Right atrium auricular region (tissue), 2 donors: ENCODE results near the gene DNAI2. TPM values are rescaled to one million over a fixed set of nuclear protein-coding genes. Genes with fewer than 3 reads are reported as not detected.

ENCODE experiments used
- DNase-seq: peaks from one replicate; pipeline ENCODE4 v3.0.0-alpha.2; 2019; ENCODE audit warnings: low spot score
- H3K27ac ChIP-seq, 2 donors: fragments of 200-600 bp; sonication (generic); 1 replicate in 1 of 2; 2 replicates in 1 of 2; pipeline ENCODE4 v1.5.1; 2016 to 2019
- H3K27me3 ChIP-seq, 2 donors: fragments of 200-600 bp; sonication (generic); one replicate each; pipeline versions ENCODE4 v1.5.1 to v1.6.0; 2017 to 2019
- H3K36me3 ChIP-seq: fragments of 200-600 bp; sonication (generic); one replicate; pipeline ENCODE4 v1.5.1; 2016
- H3K4me1 ChIP-seq, 2 donors: fragments of 200-600 bp; sonication (generic); one replicate each; pipeline versions ENCODE4 v1.5.1 to v1.6.0; 2017 to 2019
- H3K4me3 ChIP-seq, 2 donors: fragments of 200-600 bp; sonication (generic); 1 replicate in 1 of 2; 2 replicates in 1 of 2; pipeline ENCODE4 v1.5.1; 2017 to 2019; ENCODE audit warnings: mild to moderate bottlenecking in 1 of 2, moderate library complexity in 1 of 2
- H3K9me3 ChIP-seq, 2 donors: fragments of 200-600 bp; sonication (generic); one replicate each; pipeline ENCODE4 v1.5.1; 2019
- total RNA-seq, 2 donors: library from RNA; depleted of rRNA; stranded (reverse); fragments of >200 nt; gene quantifications; one replicate each; pipeline ENCODE4 v1.1.0, GENCODE V29; 2016
- TF ChIP-seq, protein P1 (sequence below), 2 donors: fragments of 200-600 bp; sonication (generic); IDR thresholded peaks; one replicate each; pipeline ENCODE4 v1.5.1; 2019; ENCODE audit warnings: antibody characterized with exemption in 2 of 2

The DNAI2 gene
- total RNA-seq, 2 donors from 2014 or later = not detected

DNA sequence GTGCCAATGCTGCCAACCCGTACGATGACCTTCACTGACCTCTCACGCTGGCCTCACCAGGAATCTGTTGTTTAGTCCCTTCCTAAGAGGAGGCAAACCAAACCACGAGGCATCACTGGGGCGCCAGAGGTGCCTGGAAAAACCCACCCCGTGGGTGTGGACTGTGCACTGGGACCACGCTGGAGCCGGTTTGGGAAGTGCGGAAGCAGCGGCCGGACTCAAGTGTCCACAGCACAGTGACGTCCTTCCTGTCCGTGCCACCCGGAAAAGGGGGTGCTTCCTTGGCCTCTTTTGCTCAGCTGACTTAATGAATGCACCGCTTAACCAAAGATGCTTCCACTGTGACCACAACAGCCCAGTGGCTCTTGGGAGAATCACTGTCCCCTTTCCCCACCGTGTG, 43.0 kb downstream of the DNAI2 start:
- Histone ChIP-seq H3K4me1 (no peaks in the 10 kb centered on the region), H3K27ac (no peak overlapping the region)

DNA sequence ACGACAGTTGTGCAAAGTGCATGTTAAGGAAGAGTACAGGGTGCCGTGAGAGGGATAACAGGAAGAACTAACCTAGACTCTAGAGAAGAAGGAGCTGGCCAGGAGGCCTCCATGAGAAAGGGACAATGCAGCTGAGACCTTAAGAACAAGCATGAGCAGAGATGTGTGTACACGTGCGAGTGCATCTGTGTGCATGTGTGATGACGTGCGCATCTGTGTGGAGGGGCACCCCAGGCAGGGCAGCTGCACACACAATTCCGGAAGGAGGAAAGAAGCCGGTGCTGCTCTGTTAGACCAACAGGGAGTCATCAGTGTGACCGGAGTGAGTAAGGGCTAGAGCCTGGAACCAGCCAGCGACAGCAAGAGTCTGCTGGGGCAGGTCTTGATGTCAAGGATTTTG, 44.4 kb downstream of the DNAI2 start:
- TF ChIP-seq, protein P1, sequence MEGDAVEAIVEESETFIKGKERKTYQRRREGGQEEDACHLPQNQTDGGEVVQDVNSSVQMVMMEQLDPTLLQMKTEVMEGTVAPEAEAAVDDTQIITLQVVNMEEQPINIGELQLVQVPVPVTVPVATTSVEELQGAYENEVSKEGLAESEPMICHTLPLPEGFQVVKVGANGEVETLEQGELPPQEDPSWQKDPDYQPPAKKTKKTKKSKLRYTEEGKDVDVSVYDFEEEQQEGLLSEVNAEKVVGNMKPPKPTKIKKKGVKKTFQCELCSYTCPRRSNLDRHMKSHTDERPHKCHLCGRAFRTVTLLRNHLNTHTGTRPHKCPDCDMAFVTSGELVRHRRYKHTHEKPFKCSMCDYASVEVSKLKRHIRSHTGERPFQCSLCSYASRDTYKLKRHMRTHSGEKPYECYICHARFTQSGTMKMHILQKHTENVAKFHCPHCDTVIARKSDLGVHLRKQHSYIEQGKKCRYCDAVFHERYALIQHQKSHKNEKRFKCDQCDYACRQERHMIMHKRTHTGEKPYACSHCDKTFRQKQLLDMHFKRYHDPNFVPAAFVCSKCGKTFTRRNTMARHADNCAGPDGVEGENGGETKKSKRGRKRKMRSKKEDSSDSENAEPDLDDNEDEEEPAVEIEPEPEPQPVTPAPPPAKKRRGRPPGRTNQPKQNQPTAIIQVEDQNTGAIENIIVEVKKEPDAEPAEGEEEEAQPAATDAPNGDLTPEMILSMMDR (IDR thresholded peaks at IDR 0.05) = no peak
- no peaks in the 10 kb centered on the region for H3K27me3 ChIP-seq
- H3K36me3 ChIP-seq = no peaks in the 10 kb centered on the region
- H3K4me1 ChIP-seq = no peaks in the 10 kb centered on the region
- H3K27ac ChIP-seq = no peak overlapping the region
- H3K4me3 ChIP-seq = no peak overlapping the region
- DNase-seq = no peak
- no peaks in the 10 kb centered on the region for H3K9me3 ChIP-seq

More for the DNA sequence above, 43.0 kb downstream of the DNAI2 start:
- Histone ChIP-seq H3K4me3 (no peak overlapping the region), H3K36me3 (no peaks in the 10 kb centered on the region), H3K27me3 (no peaks in the 10 kb centered on the region), H3K9me3 (no peaks in the 10 kb centered on the region)
- TF ChIP-seq, protein P1 (IDR thresholded peaks at IDR 0.05) = no peak
- DNase-seq = no peak

DNA sequence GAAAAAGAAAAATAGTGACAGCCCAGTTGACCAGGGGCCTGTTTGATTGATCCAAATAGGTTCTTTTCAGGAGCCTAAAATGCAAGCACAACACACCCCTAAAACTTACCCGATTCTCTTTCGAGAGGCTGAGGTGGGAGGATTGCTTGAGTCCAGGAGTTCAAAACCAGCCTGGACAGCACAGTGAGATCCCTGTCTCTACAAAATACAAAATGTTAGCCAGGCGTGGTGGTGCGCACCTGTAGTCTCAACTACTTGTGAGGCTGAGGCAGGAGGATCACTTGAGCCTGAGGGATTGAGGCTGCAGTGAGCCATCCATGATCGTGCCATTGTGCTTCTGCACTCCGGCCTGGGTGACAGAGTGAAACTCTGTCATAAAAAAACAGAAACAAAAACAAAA, 50.5 kb downstream of the DNAI2 start:
- Histone ChIP-seq H3K27me3 (no peaks in the 10 kb centered on the region), H3K4me1 (peaks cover 0 to 22% of the 10 kb centered on the region in 2 donors), H3K9me3 (no peaks in the 10 kb centered on the region), H3K27ac (no peak overlapping the region), H3K36me3 (no peaks in the 10 kb centered on the region), H3K4me3 (no peak overlapping the region)
- no peak for DNase-seq
- TF ChIP-seq, protein P1 (IDR thresholded peaks at IDR 0.05) = no peak

DNA sequence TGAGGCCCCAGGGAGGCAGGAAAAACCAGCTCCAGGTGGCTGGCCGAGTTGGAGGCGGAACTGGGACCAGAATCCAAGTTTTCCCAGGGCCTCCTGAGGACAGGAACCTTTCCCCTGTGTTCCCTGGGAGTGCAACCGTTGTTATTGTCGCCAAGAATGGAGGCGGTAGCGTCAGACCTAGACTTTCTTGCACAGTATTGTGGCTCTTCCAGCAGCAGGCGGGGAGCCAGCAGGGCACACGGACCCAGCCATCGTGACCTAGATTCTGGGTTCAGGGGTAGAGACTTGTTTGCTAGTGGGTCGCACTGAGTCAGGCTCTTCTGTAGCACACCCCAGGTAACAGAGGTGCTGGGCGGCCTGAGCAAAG, 51.3 kb downstream of the DNAI2 start:
- Histone ChIP-seq H3K4me3 (peak overlapping the region in 1 of 2 donors; percentile 49), H3K27ac (peak overlapping the region in 1 of 2 donors; percentile 33), H3K27me3 (no peaks in the 10 kb centered on the region)

DNA sequence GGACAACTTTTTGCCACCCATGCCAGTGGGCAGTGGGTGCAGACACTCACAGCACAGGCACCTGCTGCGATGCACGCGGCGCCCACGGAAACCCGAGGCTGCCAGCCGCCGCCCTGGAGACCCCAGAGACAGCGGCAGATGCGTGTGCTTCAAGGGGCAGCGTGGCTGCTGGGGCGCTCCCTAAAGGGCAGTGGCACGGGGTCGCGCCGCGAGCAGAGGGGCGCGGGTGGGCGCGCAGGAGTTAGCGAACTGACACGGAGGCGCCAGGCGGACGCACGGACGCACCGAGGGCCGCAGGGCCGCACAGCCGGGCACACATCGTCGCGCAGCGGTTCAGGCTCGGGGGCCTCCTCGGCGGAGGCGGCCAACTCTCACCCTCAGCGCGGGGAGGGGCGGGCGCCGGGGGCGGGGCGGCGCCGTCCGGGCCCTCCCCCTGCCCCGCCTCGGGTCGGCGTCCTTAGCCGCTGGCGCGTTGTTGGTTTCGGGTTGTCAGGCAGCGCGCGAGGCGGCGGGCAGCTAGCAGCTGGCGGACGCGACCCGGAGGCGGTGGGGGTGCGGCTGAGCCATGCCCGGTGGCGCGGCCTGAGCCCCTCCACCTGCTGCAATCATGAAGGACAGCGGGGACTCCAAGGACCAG, 51.8 kb downstream of the DNAI2 start, which contains the start of gene KIF19:
TSS of gene KIF19 (plus strand) at position 484 of the 637 bp plus-strand sequence. CDS start at position 608, 124 bp downstream.
- Histone ChIP-seq H3K27me3 (no peaks in the 10 kb centered on the region), H3K27ac (peak within 1 kb of the TSS in 1 of 2 donors; percentile 33), H3K4me1 (peaks cover 0 to 22% of the 10 kb centered on the region in 2 donors), H3K4me3 (peak within 1 kb of the TSS; percentile 26 to 49), H3K36me3 (no peaks in the 10 kb centered on the region), H3K9me3 (no peaks in the 10 kb centered on the region)
- no peak for DNase-seq
- TF ChIP-seq, protein P1 (IDR thresholded peaks at IDR 0.05) = no peak

More for the DNA sequence above, 51.3 kb downstream of the DNAI2 start:
- Histone ChIP-seq H3K36me3 (no peaks in the 10 kb centered on the region), H3K9me3 (no peaks in the 10 kb centered on the region), H3K4me1 (peaks cover 0 to 22% of the 10 kb centered on the region in 2 donors)
- no peak for DNase-seq
- TF ChIP-seq, protein P1 (IDR thresholded peaks at IDR 0.05) = no peak

DNA sequence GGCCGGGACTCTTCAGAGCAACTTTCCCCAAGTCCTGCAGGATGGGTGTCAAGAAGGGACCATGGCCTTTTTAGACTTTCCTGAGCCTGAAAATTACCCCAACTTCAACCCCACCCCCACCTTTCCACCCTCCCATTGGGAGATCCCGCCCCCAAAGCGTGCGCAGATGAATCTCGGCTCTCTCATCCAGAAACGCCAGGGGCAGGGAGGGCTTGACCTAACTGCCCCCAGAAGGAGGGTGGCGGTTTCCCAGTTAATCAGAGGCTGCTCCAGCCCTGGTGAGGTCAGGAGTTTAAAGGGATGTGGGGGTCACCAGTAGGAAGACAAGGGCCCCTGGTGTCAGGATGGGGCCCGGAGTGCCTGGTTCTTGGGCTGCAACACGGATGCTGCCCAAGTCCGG, 52.5 kb downstream of the DNAI2 start:
- H3K27me3 ChIP-seq = no peaks in the 10 kb centered on the region
- H3K4me1 ChIP-seq = peaks cover 0 to 22% of the 10 kb centered on the region in 2 donors
- H3K36me3 ChIP-seq = no peaks in the 10 kb centered on the region
- peak overlapping the region; percentile 26 to 49 for H3K4me3 ChIP-seq
- DNase-seq = no peak
- TF ChIP-seq, protein P1 (IDR thresholded peaks at IDR 0.05) = no peak
- no peaks in the 10 kb centered on the region for H3K9me3 ChIP-seq
- peak overlapping the region in 1 of 2 donors; percentile 33 for H3K27ac ChIP-seq
